HG02870 (cell line): ENCODE measurements around the gene P4HB.

ENCODE experiments used
- ATAC-seq: cut with Tn5 transposase; IDR thresholded peaks from one replicate; pipeline ENCODE4 v1.9.1; 2021; ENCODE audit warnings: mild to moderate bottlenecking, moderate library complexity; ENCODE audit not compliant: unreplicated experiment

The P4HB gene

DNA sequence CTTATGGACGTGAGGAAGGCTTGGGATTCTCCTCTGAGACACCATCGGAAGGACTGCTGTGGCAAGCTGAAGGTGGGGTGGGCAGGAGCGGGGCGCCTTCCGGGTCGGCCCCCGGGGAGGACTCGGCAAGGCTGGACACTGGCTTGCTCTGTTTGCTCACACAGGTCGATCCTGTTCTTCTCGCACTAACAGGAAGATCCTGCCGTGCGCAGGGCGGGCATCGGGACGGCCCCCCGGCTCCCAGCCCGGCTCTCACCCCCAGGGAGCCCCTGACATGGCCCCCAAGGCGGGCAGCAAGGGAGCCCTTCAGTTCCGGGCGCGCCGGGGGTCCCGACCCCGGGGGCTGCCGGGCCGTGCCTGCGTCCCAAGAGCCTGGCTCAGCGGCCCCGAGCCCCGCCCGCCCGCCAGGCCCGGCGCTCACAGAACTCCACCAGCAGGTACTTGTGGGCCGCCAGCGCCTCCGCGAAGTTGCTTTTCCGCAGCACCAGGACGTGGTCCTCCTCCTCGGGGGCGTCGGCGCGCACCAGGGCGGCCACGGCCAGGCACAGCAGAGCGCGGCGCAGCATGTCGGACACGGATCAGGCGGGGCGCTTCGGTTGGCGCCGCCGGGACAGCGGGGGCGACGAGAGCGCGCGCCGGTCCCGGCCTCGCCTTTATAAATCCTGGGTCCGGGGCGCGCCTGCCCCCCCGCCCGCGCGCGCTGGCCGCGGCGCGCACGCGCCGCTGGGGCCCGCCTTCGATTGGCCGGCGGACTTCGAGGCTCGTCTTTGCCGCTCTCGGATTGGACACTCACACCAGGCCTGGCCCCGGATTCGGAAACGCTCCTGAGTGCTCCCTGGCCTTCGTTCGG lies at the start of gene P4HB:
Gene P4HB, minus strand, starts transcription at position 630 of the 850 bp plus-strand sequence. Its CDS starts 64 bp downstream, at position 566.
- ATAC-seq = no peak

DNA sequence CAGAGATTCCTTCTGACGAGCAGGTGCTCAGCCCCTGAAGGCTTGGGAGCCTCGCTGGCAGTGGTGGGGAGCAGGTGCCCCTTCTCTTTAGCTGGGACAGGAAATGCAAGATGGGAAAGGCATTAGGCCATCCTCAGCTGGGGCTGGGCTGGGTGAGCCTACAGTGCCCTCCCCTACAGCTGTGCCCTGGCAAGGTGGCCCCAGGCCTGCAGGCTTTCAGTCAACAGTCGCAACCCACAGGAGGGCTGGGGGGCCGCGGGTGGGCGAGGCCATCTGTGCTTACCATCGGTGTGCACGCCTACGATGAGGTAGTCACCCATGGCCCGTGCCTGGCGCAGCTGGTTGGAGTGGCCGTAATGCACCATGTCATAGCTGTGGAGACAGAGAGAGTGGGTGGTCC lies 48.9 kb upstream of the P4HB start:
- ATAC-seq = no peak

DNA sequence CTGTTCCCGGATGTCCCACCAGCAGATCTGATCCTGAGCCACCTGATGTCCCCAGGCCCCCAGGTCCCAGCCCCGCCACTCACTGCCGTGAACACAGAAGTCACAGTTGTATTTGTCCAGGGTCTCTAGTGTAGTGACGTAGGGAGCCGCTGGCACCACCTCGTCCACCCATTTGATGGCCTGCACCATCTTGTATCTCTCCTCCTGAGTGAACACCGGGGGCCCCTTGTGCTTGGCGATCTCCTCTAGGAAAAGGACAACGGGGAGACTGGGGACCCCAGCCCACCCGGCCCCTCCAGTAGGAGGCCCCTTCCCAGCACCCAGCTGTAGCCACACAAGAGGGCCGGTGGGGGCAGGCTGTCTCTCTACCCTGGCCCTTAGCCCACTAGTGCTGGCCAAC lies 48.5 kb upstream of the P4HB start:
- no peak for ATAC-seq

DNA sequence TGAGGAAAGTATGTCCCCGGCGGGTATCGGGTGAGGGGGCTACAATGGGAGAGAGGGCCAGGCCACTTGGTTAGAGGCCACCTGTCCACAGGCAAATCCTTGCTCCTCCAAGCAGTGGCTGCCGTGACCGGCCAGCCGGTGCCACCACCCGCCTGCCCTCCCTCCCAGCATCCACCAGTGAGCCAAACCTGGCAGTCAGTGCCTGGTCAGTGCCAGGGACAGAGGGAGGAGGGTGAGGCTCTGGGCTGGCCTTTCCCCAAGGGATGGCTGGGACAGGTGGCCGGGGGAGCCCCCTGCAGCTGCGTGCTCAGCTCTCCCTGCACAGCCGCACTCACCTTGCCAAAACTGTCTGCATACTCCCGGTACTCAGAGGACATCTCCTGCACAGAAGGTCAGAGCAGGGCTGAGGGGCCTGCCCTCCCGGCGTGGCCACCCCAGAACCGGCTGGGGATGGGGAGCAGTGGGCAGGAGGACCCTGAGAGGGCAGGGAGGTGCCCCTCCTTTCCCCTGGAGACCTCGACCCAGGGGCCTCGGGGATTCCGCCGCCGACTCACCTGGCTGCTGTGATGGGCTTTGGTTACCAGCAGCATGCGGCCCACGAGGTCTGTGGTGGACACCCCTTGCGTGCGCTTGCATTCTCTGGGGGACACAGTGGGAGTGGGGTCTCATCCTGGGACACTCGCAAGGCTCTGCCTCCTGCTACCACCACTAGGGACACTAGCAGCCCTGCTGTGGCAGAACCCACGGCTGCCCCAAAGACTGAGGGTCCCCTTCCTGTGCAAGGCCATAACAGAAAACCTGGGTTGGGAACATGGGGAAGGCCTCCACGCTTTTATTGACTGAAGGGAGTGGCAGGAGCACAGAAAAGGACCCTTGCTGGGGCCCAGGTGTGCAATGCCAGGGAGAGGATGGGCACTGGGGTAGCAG lies 47.1 kb upstream of the P4HB start:
- ATAC-seq = no peak

DNA sequence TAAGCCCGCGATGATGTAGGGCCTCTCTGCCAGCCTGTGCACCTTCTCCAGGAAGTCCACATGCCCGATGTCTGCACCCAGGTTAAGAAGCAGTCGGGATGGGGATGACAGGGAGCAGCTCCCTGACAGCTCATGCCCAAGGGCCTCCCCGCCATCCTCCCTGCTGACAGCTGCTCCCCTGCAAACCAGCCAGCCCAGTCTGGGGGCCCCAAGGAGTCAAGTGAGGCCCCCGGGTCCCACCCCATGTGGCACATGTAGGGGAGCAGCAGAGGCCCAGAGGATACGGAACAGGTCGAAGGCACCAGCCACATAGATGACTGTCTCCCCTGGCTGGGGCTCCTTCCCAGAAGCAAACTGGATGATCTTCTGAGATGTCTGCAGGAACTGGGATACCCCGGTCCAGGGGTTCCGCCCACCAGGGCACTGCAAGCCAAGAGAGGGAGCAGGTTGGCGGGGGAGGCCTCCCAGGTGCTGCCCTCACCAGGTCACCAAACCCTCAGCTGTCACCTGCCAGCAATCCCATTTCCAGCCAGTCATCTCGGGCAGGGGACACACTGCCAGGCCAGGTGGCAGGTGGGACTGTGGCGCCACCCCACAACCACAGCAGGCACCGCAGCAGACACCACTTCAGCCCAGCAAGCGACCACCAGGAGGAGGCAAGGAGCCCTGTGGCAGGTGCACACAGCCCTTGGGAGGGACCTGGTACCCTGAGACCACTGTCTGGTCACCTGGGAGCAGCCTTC lies 46.3 kb upstream of the P4HB start:
- no peak for ATAC-seq

DNA sequence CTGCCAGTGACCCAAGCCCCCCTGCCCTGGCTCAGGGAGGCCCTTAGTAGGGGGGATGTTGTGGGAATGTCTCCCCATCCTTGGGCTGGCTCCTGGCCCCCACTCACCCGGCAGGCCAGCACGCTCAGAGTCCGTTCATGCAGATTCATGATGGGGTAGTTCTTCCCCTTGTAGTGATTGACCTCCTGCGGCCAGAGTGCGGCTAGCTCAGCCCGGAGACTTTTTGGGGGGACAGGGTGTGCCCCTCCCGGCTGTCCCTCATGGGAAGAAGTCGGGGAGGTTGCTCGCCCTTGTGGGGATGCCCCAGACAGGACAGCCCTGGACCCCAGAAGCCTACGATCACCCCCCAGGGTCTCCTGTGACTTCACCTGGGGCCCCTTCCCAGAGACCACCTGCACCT lies 45.7 kb upstream of the P4HB start:
- ATAC-seq = no peak

DNA sequence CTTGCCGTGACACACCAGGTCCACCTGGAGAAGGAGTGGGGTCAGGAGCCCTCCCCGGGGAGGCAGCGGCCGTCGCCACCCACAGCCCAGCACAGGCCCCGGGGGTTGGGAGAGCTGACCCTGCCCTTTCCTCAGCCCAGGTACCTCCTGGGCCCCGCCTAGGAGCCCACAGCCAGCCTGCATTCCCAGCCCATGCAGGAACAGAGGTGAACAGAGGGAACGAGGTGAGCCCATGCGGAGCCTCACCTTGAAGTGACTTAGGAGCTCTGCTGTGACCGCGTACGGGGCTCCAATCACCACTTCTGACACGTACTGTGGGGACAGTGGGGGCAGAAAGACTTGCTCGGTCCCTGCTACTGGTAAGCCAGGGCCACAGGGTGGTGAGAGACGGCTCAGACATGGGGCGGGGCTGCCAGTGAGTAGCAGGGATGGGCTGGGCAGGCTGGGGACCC lies 45.1 kb upstream of the P4HB start:
- ATAC-seq = no peak

DNA sequence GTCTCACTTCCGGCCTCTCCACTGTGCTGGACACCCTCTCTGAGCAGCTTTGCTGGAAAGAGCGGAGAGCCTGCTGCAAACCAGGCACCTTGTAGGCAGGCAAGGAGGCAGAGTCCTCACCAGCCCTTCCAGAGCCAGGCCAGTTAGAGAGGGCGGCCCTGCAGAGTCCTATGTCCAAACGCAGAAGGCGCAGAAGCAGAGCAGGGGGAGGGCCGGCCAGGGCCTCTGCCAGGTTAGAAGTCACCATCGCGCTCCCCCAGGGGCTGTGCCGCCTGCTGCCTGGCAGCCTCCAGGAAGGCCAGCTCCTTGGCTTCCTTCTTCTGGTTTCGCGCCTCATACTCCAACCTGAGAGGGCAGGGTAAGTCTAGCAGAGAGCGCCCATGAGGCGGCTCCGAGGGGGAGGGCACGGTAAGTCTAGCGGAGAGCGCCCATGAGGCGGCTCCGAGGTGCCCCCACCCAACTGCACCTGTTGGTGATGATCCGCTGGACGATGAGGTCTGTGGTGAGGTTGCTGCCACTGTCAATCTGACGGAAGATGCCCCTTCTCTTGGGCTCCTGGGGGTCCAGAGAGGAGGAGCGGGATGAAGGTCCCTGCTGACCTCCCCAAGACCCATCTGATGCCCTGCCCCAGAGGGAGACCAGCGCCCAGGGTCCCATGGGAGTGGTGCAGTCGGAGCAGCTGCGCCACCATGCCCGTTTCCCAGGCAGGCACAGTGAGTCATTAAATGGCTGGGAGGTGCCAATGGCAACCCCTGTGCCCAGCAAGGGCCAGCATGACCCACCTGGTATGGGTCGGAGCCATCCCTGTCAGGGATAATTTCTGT lies 44.5 kb upstream of the P4HB start:
- ATAC-seq = no peak

DNA sequence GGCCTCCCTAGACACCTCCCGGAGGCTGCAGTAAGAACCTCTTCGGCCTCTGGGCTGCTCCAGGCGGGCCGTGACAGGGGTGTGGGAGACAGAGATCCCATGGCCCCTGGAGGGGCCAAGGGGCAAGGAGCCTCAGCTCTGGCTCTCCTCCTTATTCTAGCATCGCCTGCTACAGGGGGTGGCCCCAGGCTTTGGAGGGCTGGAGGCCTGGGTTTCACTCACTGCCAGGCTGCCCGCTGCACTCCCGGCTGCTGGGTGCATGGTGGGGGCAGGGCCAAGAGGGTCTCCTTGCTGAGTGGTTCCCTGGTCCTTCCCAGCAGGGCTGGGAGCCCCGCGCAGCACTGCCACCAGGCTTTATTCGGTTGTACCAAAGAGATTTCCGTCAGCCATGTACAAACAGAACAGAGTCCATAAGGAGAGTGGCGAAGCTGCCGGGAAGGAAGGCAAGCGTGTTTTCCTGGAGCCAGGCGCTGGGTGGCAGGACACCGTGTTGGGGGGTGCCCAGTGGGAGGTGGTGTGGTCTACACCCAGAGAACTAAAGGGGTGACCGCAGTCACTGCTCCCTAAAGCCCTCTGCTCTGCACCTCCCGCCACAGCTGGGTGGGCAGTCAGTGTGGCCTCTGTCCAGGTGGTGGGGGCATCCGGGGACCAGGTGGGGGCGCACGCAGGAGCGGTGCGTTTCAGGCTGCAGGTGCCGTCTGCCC lies 43.7 kb upstream of the P4HB start:
- ATAC-seq = no peak

DNA sequence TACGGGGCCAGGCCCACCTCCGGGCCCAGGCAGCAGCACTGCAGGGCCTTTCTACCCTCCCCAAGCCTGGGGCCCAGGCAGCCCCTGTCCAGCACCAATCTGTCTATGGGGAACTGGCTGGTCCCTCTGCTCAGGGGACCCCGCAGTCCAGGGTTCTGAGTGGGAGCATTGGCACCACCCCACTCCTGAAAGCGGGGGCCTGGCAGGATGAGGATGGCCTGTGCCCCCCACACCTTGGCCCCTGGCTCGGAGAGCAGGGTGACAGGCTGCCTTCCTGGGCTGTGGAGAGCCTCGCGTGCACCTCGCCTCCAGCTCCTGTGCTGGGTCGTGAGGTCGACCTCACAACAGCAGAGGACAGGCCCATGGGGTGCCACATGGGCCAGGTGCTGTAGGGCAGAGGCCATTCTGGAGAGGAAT lies 43.1 kb upstream of the P4HB start:
- no peak for ATAC-seq

DNA sequence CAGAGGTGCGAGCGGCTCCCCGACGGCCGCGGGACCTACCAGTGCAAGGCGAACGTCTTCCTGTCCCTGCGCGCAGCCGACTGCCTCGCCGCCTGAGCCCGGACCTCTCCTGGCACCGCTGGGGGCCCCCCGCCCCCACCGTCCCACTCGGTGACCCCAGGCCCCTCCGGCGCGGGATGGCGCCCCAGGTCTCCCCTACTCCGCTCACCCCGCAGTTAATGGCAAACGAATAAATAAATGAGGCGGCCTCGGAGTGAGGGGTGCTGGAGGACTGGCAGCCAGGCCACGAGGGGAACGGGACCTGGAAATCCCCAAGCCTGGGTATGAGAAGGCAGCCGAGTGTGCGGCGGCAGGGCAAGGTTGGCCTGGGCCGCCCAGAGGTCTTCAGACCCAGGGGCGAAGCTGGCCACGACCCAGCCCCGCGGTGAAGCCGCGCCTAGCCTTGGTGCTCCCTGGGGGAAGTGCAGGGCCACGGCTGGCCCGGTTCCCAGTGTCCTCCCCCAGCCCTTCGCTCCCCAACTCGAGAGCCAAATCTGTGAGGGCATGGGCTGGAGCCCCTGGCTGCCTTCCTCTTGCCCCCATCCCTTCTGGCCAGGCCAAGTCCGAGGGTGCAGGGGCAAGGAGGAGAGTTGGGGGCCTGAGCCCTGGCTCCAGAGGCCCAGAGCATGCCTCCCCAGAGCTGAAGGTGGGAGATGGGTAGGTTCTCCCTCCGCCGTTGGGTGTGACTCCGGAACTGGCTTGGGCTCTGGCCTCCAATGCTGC lies 42.5 kb upstream of the P4HB start:
- no peak for ATAC-seq

DNA sequence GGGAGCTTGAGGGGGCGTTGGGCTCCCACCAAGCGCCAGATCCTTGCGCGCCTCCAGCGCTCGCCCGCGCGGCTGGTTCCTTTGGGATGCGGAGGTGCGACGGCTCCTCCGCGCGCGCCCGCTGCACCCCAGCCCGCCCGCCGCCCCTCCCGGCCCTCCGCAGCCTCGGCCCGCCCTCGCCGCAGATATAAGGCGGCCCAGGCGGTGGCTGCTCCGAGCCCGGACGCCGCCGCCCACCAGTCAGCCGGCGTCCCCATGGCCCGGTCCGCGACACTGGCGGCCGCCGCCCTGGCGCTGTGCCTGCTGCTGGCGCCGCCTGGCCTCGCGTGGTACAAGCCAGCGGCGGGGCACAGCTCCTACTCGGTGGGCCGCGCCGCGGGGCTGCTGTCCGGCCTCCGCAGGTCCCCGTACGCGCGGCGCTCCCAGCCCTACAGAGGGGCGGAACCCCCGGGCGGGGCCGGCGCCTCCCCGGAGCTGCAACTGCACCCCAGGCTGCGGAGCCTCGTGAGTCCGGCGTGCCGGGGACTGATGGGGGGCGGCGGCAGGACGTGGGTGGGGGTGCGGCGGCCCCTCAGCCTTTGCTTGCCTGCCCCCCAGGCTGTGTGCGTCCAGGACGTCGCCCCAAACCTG lies 41.8 kb upstream of the P4HB start, which contains the start of gene NPB:
Gene NPB, plus strand, starts transcription at position 216 of the 630 bp plus-strand sequence. Its CDS starts 40 bp downstream, at position 256.
- no peak for ATAC-seq

DNA sequence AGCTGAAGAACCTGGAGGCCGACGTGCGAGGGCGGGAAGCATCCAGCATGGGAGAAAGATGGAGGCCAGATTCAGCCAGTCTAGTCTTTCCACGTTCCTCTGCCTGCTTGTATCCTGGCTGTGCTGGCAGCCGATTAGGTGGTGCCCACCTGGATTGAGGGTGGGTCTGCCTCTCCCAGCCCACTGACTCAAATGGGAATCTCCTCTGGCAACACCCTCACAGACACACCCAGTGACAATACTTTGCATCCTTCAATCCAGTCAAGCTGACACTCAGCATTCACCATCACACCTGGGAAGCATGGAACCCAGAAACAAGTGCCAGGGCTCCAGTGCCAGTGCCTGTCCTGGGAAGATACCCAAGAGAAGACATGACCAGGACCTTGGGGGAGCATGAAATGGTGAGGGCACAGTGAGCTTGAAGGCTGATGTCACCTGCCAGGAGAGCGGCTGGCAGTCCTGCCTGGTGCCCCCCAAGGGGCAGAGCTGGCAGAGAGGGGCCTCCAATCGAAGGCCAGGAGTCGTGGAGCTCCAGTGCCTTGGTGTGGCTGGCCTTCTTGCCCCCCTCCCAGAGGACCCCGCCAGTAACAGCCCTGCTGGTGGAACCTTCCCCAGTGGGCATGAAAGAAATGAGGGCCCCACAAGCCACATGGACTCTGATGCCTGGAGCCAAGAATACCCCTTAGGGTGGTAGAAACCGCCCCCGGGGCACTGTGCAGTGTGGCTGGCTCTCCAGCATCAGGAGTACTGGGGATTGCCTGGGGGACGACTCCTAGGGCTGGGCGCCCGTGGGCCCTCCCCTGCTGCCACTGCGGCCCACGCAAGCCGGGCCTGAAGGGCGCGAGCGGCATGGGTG lies 41.1 kb upstream of the P4HB start:
- no peak for ATAC-seq

DNA sequence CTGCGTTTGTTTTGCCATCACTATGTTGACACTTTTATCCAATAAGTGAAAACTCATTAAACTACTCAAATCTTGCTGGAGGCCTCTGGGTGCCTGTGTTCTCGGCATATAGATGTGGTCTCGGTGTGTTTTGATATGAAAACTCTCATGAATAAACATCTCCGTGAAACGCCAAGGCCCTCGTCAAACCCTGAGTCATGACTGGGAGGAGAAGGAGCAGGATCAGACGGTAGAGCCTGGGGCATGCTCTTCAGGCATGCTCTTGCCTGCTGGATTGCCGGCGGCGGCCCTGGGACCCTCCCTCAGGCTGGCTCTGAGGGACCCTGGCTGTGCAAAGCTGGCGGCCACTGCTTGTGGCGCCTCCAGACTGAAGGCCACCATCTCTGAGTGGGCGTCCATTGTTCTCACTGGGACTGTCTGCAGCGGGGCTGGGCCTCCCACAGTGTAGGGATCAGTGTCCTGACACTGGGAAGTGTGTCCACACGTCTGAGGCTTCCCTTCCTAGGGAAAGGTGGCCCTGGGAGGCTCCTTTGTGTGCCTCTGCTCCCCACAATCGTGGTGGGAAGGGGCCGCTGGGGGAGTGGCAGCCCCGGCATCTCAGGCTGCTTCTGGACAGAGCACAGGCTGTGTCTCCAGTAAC lies 40.0 kb upstream of the P4HB start:
- no peak for ATAC-seq

DNA sequence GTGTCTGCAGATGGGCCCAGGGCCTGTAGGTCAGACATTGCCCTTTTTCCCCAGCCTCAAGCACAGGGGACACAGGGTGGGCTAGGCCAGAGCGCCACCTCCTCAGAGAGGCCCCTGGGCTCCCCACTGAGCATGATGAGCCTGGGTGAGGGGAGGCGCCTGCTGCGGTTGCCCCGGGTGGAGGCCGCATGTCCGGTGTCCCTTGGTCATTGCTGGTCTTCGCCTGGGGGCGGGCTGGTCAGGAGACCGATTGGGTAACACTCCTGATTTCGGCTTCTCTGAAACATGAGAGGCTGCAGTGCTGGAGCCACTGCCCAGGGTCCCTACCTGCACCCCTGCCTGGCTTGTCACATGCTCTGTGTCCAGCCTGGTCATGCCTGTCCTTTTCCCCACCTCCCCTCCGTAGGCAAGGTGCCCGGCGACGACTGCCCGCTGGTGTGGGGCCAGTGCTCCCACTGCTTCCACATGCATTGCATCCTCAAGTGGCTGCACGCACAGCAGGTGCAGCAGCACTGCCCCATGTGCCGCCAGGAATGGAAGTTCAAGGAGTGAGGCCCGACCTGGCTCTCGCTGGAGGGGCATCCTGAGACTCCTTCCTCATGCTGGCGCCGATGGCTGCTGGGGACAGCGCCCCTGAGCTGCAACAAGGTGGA lies 39.3 kb upstream of the P4HB start:
- ATAC-seq = no peak

DNA sequence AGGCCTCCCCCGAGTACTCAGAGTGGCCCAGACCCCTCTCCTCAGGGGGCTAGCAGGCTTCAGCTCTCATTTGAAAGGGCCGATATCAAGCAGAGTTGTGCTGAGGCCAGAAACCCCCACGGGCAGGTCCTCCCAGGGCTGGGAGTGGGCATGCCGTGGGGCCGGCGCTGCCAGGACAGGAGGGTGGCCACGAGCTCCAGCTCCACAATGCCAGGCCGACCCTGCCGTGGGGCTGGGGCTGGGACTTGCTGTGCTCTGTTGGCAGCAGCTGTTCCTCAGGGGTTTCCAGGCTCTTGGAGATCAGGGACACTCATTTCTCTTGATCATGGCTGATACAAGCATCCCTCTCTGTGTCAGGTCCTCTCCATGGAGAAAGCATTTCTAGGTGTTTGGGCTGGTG lies 38.5 kb upstream of the P4HB start:
- ATAC-seq = no peak
